Neural progenitor cell (in vitro differentiated cells): ENCODE results near the gene SRSF8.

Experiments used
- EZH2 ChIP-seq: fragments of 200-600 bp; sonication (generic); IDR thresholded peaks from 2 replicates; pipeline ENCODE4 v1.6.1; 2017; ENCODE audit warnings: antibody characterized with exemption, mild to moderate bottlenecking, moderate library complexity
- EZH2phosphoT487 ChIP-seq: fragments of 200-600 bp; sonication (generic); IDR thresholded peaks from 2 replicates; pipeline ENCODE4 v1.6.1; 2017; ENCODE audit warnings: antibody characterized with exemption
- TF ChIP-seq, protein P1 (sequence below): fragments of 200-600 bp; sonication (generic); IDR thresholded peaks from 2 replicates; pipeline ENCODE4 v1.5.1; 2017; ENCODE audit warnings: antibody characterized with exemption, mild to moderate bottlenecking

DNA sequence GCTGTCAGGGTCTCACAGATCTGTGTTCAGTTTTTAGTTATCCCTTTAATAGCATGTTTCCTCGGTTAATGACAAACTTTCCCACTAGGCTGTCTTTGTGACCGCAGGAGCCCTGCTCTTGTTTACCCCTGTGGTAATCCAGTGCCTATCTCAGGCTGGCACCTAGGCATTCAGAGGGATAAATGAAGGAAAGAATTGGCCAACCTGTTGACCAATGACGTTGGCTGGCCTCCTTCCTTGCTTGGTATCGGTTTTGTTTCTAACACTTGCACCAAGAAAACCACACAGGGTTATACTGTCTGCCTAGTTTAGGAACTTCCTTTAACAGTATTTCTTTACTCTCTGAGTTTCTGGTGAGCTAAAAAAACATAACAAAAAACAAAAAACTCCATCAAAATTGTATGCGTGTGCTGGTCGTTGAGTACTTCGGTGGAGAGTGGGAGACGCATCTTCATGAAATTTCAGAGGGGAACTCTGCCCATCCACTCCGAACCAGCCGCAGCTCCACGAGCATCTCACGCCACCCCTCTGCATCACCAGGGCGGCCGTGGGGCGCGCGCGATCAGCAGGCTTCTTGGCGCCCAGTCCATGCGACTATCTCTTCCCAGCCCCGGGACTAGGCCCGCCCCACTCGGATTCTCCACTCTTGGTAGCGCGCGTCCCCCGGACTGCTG, 22.4 kb downstream of the SRSF8 start:
- TF ChIP-seq, protein P1, sequence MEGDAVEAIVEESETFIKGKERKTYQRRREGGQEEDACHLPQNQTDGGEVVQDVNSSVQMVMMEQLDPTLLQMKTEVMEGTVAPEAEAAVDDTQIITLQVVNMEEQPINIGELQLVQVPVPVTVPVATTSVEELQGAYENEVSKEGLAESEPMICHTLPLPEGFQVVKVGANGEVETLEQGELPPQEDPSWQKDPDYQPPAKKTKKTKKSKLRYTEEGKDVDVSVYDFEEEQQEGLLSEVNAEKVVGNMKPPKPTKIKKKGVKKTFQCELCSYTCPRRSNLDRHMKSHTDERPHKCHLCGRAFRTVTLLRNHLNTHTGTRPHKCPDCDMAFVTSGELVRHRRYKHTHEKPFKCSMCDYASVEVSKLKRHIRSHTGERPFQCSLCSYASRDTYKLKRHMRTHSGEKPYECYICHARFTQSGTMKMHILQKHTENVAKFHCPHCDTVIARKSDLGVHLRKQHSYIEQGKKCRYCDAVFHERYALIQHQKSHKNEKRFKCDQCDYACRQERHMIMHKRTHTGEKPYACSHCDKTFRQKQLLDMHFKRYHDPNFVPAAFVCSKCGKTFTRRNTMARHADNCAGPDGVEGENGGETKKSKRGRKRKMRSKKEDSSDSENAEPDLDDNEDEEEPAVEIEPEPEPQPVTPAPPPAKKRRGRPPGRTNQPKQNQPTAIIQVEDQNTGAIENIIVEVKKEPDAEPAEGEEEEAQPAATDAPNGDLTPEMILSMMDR, result no peak
- TF ChIP-seq EZH2 (no peak), EZH2phosphoT487 (no peak)
